HG03565 (cell line): ENCODE results near the gene MCM9.
"Not testable (repeated sequence)": the region's sequence is repeated elsewhere in the genome, so short reads cannot be mapped to it uniquely, and the experiment has no call there.

Experiments
- ATAC-seq: cut with Tn5 transposase; IDR thresholded peaks from one replicate; pipeline ENCODE4 v1.9.1; 2021; ENCODE audit warnings: mild to moderate bottlenecking, moderate library complexity; ENCODE audit not compliant: unreplicated experiment

Gene MCM9

GRCh38 chr6:118775381-118775780 lies 159.6 kb downstream of the MCM9 start:
- ATAC-seq: no peak

- ATAC-seq: no peak
These were observed 160.4 kb downstream of the MCM9 start for GRCh38 chr6:118774581-118774980.

GRCh38 chr6:118772886-118773285 lies 162.1 kb downstream of the MCM9 start:
- ATAC-seq: no peak

GRCh38 chr6:118771253-118771652 lies 163.7 kb downstream of the MCM9 start:
- ATAC-seq: no peak

GRCh38 chr6:118770835-118771234 lies 164.1 kb downstream of the MCM9 start:
- ATAC-seq: no peak

- ATAC-seq: no peak
These were observed 164.7 kb downstream of the MCM9 start for GRCh38 chr6:118770112-118770788.

- no peak for ATAC-seq
These were observed 166.0 kb downstream of the MCM9 start for GRCh38 chr6:118768904-118769325.

GRCh38 chr6:118768441-118768840 lies 166.5 kb downstream of the MCM9 start:
- ATAC-seq: no peak

- ATAC-seq: not testable (repeated sequence)
These were observed 169.6 kb downstream of the MCM9 start for GRCh38 chr6:118765316-118765715.

GRCh38 chr6:118764766-118765165 lies 170.2 kb downstream of the MCM9 start:
- no peak for ATAC-seq
